DND-41 (cell line): ENCODE data around the gene PLSCR2.

Experiments used
- CTCF ChIP-seq: IDR thresholded peaks from 2 replicates; pipeline ENCODE4 v1.5.1; 2012; ENCODE audit warnings: borderline replicate concordance, low read length, moderate library complexity, mild to moderate bottlenecking; ENCODE audit not compliant: poor library complexity, severe bottlenecking; ENCODE audit errors: extremely low read depth
- EZH2 ChIP-seq: IDR thresholded peaks from 3 replicates; pipeline ENCODE4 v1.6.1; 2012; ENCODE audit warnings: borderline replicate concordance, low read depth, mild to moderate bottlenecking, moderate library complexity, low read length, inconsistent platforms; ENCODE audit not compliant: severe bottlenecking

GRCh38 chr3:146386936-146387335 is 82.4 kb downstream of the PLSCR2 start:
- TF ChIP-seq CTCF (no peak), EZH2 (no peak)
